ENCODE data around the gene EFHC1.

DNA sequence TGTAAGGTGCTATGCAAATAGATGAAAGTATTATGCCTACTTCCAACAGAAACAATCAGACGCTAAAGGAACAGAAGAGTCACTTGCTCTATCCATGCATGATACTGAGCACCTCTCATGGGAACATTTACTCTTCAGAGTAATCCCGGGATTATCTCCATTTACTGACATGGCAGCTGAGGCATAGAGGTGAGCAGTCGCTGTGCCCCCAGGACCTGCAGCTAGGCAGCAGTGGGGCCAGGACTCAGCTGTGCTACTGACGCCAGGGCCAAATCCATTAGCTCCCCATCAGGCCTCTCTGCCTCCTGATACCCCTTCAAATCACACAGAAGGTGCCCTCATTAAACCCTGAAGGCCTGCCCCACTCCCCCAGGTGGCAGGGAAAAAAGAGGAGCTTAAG lies 104.8 kb downstream of the EFHC1 start:
- TF ChIP-seq CTCF (IDR thresholded peaks at IDR 0.05; ENCODE audit: poor library complexity, severe bottlenecking): no peak
- TF ChIP-seq, protein P1, sequence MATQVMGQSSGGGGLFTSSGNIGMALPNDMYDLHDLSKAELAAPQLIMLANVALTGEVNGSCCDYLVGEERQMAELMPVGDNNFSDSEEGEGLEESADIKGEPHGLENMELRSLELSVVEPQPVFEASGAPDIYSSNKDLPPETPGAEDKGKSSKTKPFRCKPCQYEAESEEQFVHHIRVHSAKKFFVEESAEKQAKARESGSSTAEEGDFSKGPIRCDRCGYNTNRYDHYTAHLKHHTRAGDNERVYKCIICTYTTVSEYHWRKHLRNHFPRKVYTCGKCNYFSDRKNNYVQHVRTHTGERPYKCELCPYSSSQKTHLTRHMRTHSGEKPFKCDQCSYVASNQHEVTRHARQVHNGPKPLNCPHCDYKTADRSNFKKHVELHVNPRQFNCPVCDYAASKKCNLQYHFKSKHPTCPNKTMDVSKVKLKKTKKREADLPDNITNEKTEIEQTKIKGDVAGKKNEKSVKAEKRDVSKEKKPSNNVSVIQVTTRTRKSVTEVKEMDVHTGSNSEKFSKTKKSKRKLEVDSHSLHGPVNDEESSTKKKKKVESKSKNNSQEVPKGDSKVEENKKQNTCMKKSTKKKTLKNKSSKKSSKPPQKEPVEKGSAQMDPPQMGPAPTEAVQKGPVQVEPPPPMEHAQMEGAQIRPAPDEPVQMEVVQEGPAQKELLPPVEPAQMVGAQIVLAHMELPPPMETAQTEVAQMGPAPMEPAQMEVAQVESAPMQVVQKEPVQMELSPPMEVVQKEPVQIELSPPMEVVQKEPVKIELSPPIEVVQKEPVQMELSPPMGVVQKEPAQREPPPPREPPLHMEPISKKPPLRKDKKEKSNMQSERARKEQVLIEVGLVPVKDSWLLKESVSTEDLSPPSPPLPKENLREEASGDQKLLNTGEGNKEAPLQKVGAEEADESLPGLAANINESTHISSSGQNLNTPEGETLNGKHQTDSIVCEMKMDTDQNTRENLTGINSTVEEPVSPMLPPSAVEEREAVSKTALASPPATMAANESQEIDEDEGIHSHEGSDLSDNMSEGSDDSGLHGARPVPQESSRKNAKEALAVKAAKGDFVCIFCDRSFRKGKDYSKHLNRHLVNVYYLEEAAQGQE (IDR thresholded peaks at IDR 0.05; ENCODE audit: borderline replicate concordance): no peak

All from neural cell (in vitro differentiated cells).